Daoy (cell line): ENCODE results near the gene COPA. TPM values are rescaled to one million over a fixed set of nuclear protein-coding genes. Genes with fewer than 3 reads are reported as not detected.
A peak's percentile ranks its signal among the peaks of the same experiment; 100 is the strongest.
"Not testable (repeated sequence)": the region's sequence is repeated elsewhere in the genome, so short reads cannot be mapped to it uniquely, and the experiment has no call there.

Source experiments
- DNase-seq: peaks from one replicate; pipeline ENCODE4 v3.0.0-alpha.2; 2015; ENCODE audit warnings: low read depth
- total RNA-seq: library from RNA; depleted of rRNA; stranded (reverse); fragments of >200 nt; shearing (Covaris generic); gene quantifications from 2 replicates; pipeline ENCODE4 v1.2.3, GENCODE V29; 2014

The COPA gene
- total RNA-seq, 1 experiment from 2014 or later: 168 TPM

GRCh38 chr1:160328184-160328583 is 14.9 kb downstream of the COPA start:
- DNase-seq: no peak

GRCh38 chr1:160326418-160326817 is 16.6 kb downstream of the COPA start:
- no peak for DNase-seq

GRCh38 chr1:160325252-160325651 is 17.8 kb downstream of the COPA start:
- no peak for DNase-seq

- no peak for DNase-seq
Observed at GRCh38 chr1:160322831-160323230, 20.2 kb downstream of the COPA start.

GRCh38 chr1:160315359-160315758 is 27.7 kb downstream of the COPA start:
- DNase-seq: no peak

GRCh38 chr1:160309571-160309970 is 33.5 kb downstream of the COPA start:
- DNase-seq: no peak

GRCh38 chr1:160309185-160309557 is 33.9 kb downstream of the COPA start:
- no peak for DNase-seq

GRCh38 chr1:160308451-160309184 is 34.4 kb downstream of the COPA start:
- DNase-seq: no peak

- DNase-seq: no peak
Observed at GRCh38 chr1:160307118-160307791, 35.8 kb downstream of the COPA start.

GRCh38 chr1:160300173-160300572 is 42.9 kb downstream of the COPA start:
- no peak for DNase-seq

- no peak for DNase-seq
Observed at GRCh38 chr1:160296036-160296435, 47.0 kb downstream of the COPA start.

- DNase-seq: no peak
Observed at GRCh38 chr1:160293020-160293968, 49.8 kb downstream of the COPA start.

GRCh38 chr1:160291248-160292220 is 51.5 kb downstream of the COPA start:
- peak; percentile 60 for DNase-seq

- not testable (repeated sequence) for DNase-seq
Observed at GRCh38 chr1:160287769-160288168, 55.3 kb downstream of the COPA start.

GRCh38 chr1:160285506-160285905 is 57.5 kb downstream of the COPA start:
- DNase-seq: no peak

GRCh38 chr1:160284782-160285344 is 58.2 kb downstream of the COPA start, which contains the start of gene PEX19:
PEX19 (minus strand) TSS chr1:160285133; CDS start chr1:160285124, 9 bp downstream.
- DNase-seq: peak; percentile 96

GRCh38 chr1:160284220-160284781 is 58.7 kb downstream of the COPA start:
- DNase-seq: peak; percentile 56

GRCh38 chr1:160282807-160283206 is 60.2 kb downstream of the COPA start:
- no peak for DNase-seq

GRCh38 chr1:160277987-160278386 is 65.1 kb downstream of the COPA start:
- DNase-seq: no peak

GRCh38 chr1:160277330-160277729 is 65.7 kb downstream of the COPA start:
- DNase-seq: no peak
